Non-pigmented ciliary epithelial cell (primary cell): ENCODE results near the gene TCAF1.

Source experiments
- DNase-seq: peaks from one replicate; pipeline ENCODE4 v3.0.0-alpha.2; 2010; ENCODE audit warnings: low read depth

Gene TCAF1

GRCh38 chr7:143901668-143902331, at the start of gene TCAF1:
TCAF1 (minus strand) TSS chr7:143902176; CDS start chr7:143876608, 25,568 bp downstream.
- DNase-seq = peak; percentile 70

DNA sequence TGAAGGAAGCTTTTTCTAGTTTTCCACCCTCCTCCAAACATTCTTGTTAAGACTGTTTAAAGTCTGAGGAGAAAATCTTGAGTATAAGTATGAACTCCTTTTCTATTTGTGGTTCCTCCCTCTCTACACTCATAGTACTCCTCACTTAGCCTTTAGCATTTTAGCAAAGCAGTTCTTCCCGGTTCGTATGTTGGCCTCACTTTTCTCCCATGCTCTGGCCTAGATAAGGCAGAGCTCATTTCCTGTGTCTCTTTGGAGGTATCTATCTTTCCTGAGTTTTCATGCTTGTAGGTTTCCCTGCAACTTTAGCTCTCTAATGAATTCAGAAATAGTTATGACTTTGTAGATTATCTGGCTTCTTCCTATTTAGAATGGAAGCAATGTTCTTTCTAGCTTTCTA, 46.8 kb upstream of the TCAF1 start:
- no peak for DNase-seq

DNA sequence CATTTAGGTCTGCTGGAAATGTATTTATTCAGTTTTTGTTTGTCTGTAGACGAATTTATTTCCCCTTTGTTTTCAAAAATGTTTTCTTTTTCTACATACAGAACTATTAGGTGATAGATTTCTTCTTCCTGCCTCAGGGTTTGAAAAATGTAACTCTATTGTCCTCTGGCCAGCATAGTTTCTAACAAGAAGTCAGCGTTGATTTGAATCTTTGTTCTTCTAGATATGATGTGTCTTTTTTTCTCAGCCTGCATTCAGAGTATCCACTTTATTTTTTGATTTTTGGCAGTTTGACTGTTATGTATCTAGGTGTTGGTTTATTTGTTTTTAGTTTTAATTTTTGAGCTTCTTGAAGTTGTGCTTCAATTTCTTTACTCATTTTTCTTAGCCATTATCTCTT, 45.1 kb upstream of the TCAF1 start:
- no peak for DNase-seq

DNA sequence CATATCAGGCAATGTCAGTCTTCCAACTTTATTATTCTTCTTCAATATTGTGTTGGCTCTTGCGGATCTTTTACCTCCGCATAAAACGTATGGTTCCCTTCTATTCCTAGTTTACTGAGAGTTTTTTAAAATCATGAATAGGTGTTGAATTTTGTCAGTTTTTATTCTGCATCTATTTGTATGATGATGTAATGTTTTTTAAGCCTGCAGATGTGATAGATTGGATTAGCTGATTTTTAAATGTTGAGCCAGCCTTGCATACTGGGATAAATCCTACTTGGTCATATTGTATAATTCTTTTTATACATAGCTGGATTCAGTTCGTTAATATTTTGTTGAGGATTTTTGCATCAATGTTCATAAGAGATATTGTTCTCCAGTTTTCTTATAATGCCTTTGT, 43.4 kb upstream of the TCAF1 start:
- DNase-seq = no peak

DNA sequence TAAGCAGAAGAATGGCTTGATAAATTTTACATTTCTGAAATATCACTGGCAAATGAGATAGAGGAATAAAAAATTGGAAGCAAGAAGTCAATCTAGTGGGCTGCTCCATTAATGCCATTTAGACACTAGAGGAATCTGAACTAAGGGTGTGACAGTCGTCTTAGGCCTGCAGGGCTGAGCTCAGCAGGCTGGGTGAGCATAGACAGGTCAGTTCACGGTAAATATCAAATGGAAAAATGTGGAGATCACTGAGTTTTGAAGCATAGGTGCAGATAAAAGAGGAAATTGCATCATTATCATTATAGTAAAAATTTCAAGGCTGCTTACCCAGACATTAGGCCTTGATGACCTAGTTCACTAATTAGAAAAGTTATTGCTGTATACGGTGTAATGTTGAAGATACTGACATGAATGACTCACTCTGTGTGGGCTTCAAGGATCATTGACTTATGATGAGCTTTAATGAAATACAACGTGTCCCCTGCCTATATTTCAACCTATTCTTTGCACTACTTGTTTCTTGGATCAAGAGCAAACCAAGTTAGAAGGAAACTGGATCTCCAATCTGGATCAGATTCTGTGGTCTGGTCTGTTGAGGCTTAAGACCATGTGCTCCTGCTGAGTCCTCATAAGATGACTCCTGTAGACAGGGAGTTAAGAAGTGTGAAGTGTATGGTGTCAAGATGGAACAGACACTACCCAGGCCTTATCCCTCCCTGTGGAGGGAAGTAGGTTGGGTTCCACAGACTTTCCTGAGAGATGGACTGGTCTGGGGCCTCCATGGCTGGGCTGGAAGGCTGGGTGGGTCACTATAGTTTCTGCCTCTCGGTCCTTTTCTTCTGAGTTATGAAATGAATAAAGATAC, 36.6 kb upstream of the TCAF1 start:
- no peak for DNase-seq

- peak; percentile 69 for DNase-seq
These were observed 34.4 kb upstream of the TCAF1 start for GRCh38 chr7:143936087-143937009.

DNA sequence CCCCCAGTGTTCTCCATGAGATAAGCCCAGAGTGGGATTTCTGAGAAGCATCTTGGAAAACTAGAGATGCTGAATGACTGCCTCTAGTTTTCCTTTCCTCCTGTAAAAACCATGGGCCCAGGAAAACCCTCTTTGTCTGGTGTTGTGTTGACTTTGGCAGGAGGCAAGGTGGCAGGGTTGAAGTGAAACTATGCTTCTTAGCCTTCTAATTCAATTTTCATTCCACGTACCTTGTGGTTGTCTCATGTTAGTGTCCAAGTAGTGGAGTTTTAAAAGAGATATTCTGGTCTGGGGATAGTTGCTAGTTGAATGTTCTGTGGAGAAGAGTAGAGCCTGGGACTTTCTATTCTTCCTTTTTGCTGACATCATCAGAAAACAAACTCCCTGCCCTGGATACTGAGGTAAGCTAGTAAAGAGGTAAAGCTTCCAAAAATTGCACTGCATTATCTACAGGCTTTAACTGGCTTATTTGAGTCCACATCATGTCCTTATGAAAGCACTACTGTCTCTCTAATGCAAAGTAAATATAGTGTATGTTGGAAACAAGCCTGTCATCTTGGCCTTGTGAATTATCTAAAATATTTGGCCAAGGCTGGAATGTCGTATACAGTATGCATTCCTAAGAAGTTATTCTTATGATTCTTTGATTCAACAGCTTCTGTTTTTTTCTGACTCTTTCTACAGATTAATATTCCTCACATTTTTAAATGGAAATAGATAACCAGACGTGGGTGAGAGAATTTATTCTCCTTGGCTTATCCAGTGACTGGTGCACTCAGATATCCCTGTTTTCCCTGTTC, 32.8 kb upstream of the TCAF1 start, which contains the start of gene OR2F2:
Gene OR2F2 (plus strand): TSS at position 708 of the 800 bp plus-strand sequence. CDS start 0 bp downstream, at position 708.
- peak; percentile 56 for DNase-seq

DNA sequence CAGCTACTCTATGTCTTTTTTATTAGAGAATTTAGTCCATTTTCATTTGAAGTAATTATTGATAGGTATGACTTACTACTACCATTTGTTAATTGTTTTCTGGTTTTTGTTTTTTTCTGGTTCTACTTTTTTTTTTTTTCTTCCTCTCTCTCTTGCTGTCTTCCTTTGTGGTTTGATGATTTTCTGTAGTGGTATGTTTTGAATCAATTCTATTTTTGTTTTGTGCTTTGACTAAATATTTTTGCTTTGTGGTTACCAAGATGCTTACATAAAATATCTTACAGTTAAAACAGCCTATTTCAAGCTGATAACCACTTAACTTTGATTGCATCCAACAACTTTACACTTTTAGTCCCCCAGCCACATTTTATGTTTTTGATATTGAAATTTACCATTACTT, 29.8 kb upstream of the TCAF1 start:
- no peak for DNase-seq

GRCh38 chr7:143929224-143929920, 27.4 kb upstream of the TCAF1 start:
- no peak for DNase-seq

GRCh38 chr7:143924851-143925250, 22.9 kb upstream of the TCAF1 start:
- no peak for DNase-seq

DNA sequence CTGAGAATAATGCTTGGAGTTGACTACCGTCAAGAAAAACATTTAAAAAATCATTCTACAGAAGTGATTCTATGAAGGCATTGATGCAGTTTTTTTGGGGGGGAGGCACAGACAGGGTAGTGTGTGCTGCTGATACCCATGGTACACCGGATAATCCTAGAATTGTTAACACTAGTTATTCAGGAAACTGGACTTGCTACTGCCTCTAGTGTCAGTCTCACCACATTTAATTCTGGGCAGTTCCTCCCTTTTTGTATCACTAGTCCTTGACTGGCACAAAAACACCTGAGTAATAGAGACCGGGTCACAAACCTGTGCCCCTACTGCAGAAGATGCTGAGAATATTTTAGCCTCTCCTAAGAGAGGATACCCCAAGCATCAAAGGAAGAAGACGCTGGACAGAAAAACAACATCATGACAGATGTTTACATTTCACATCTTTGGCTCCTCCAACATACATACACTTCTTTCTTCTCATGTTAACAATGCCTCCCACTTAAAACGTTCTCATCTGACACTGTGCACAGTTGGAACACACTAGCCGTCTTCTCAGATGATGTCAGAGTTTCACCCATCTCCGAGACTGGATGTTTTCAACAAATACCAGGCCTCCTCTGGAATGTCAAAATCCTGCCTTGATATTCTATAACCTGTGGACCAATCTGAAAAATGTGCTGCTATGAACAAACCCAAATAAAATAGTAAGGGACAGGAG, 13.1 kb upstream of the TCAF1 start:
- no peak for DNase-seq

- DNase-seq = no peak
These were observed 12.1 kb upstream of the TCAF1 start for GRCh38 chr7:143913945-143914615.

DNA sequence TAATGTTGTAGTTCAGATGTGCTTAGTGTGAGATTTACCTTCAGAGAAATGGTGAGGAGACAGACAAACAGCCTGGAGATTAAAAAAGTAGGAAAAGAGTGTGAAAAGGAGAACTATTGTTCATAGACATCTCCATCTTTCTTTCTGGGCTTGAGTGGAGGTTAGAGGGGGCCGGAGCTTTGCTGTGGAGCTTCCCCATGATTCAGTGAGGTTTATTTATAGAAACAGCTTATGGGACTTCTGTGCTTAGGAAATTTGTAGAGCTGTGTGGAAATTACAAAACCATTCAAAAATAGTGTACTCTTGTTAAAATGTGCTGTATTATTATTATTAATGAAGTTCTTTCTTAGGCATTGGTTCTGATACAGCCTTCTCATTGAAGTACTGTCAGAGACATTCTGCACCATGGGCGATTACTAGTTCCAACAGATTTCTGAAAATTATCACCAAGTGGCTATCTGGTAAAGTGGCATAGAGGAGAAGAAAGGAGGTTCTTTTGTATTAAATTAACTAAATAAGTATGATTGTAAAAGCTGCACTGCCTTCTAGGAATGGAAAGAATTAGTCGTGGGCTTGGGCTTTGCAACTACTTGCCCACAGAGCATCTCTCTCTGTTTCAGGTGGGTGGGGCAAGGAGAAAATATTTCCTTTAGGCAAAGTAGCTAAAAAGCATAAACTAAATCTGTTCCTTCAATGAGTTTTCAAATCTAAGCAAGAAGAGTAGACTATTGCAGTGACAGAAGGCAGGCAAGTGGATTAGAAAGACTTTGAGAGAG, 8.7 kb upstream of the TCAF1 start:
- DNase-seq = no peak

GRCh38 chr7:143909863-143910262, 7.9 kb upstream of the TCAF1 start:
- DNase-seq = no peak

DNA sequence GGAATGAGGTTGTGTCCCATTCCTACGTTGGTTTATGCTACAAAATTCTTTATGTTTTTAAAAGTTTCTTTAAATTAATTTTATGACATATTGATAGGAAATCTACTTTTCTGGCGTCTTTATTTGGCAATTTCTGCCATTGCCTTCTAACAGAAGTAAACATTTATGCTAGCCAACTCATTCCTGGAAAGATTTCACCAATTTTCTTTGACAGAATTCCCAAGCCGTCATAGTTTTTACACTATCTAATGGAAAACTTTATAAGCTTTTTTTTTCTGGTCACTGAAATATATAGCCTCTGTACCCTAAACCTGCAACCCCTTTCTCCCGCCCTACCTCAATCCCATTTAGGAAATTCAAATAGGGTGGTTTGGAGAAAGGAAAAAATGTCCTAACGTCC, 6.1 kb upstream of the TCAF1 start:
- DNase-seq = no peak

DNA sequence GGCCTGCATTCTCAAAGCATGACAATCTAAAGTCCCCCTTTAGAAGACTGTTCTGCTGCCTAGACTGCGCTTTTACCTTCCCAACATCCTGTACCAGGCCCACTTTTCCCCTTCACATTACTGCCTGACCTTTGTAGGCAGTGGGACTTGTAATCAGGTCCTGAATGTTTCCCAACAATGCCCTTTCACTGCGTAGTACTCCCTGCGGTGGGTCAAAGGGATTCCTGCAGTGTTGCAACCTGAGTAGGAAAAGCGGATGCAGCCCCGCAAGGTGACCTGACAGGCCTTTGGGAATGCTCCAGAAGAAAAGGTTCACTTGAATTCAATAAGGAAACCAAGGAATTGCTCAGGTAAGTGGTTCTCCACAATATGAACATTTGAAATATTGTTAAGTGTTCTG, 4.9 kb upstream of the TCAF1 start:
- no peak for DNase-seq

DNA sequence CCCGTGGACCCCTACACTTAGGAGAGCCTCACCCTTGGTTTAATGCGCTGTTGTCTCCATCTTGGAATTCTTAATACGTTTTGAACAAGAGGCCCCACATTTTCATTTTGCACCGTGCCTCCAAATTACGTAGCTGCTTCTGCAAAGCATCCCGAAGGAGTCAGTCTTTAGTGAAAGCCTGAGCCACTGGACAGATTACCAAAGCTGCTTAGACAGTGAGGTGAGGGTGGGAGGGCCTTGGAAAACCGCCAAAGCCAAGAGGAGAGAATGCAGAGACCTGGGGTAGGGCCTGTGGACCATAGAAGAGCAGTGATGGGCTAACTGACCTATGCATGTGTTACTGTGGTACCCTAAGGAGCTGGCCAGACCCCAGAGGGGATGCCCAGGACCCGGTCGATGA, 4.2 kb upstream of the TCAF1 start:
- no peak for DNase-seq

DNA sequence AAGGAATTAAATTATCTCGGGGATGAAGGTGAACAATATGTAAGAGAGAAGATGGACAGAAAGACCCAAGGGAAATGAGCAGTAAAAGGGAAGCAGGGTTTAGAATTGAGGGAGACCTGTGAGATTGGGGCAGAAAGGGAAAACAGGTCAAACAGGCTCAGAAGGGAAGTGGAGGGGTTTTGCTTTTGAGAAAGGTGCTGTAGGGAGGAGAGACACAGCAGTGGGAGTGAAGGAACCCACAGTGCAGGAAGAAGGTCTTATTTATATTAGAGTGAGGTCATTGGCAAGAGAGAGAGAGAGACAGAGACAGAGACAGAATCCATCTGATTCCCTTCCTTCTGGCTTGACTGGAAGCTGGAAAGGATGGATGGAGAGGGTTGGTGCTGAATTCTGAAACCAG, 3.5 kb upstream of the TCAF1 start:
- DNase-seq = no peak
